Renal cortical epithelial cell (primary cell): ENCODE data around the gene PTOV1. TPM values are rescaled to one million over a fixed set of nuclear protein-coding genes. Genes with fewer than 3 reads are reported as not detected.

Source experiments
- DNase-seq: peaks from one replicate; pipeline ENCODE4 v3.0.0-alpha.2; 2011; ENCODE audit warnings: low read depth
- total RNA-seq: library from RNA; depleted of rRNA; stranded (reverse); fragments of >200 nt; gene quantifications from 2 replicates; pipeline ENCODE4 v1.2.3, GENCODE V29; 2014

Gene PTOV1
- total RNA-seq, 1 donor from 2014 or later, result 106 TPM

DNA sequence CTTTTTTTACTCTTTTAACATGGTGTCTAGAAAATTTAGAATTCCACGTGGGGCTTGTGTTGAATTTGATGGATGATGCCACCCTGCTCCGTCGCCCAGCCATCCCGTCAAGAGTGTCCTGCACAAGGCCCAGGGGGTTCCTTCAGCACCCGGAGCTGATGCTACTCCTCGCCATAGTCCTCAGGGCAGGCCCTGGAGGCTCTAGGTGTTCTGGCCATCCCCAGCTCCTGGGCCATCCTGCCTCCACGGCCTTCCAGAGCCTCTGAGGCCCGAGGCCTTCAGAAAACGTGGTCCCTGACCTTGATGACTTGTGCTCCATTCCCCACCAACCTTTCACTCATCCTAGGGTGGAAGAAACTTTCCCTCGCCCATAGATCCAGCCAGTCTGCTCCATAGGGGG lies 22.9 kb downstream of the PTOV1 start:
- no peak for DNase-seq

DNA sequence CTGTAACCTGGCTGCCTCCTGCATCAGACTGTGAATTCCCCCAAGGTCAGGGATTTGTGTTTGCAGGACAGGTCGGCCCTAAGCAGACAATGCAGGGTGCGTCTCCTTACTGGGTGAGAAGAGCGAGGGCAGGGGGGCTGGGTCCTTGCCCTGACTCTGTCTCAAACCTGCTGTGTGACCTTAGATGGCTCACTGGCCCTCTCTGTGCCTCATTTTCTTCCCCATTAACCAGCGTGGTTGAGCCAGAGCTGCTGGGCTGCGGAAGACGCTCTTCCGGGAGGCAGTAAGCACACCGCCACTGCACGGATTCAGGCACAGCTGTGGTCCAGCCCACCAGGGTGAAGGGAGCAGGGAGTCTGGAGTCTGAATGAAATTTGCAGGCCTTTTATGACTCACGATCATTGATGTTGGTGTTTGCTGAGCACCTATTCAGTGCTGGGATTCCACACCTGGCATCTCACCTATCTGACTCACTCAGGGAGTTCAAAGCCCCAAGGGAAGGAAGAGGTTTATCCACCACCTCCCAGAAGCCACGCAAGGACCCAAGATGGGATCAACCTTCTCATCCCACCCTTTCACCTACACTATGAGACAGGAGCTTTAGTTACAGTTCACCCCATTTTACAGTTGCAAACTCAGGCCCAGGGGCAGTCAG lies 23.7 kb downstream of the PTOV1 start:
- DNase-seq, result no peak

DNA sequence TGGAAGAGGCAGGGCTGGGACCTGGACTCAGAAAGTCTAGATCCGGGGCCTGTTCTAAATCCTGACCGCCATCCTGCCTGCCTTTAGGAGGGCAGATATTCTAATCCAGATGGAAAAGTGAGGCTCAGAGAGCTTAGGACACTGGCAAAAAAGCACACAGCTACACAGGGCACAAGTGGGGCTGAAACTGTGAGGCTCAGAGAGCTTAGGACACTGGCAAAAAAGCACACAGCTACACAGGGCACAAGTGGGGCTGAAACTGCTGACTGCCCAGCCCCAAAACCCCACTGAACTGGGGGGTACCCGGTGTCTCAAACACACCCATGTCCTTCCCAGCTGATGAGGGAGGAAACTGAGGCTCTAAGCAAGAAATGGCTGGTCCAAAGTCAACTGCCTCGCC lies 24.2 kb downstream of the PTOV1 start:
- no peak for DNase-seq

DNA sequence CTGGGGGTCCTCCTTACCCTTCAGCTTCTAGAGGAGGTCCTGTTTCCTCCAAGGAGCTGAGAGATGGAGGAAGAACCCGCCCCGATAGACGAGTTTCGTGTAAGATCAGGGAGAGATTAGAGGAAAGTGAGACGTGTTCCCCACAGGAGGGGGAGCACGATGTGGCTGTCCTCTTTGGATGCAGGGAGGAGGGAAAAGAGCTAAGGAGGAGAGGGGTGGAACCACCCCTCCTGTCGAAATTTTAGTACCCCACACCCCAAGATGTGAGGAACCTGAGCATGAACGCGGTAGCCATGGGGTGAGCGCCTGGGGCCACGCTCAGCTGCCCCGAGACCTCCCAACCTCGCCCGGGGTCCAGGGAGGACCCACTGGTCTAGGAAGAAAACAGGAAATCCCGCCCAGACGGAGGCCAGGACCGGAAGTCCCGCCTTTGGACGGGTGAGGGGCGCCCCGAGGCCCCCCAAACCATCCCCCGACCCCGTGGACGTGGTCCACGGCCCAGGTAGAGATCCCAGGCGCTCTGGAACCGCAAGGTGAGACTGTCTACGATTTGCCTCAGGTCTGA lies 25.0 kb downstream of the PTOV1 start:
- DNase-seq, result no peak

DNA sequence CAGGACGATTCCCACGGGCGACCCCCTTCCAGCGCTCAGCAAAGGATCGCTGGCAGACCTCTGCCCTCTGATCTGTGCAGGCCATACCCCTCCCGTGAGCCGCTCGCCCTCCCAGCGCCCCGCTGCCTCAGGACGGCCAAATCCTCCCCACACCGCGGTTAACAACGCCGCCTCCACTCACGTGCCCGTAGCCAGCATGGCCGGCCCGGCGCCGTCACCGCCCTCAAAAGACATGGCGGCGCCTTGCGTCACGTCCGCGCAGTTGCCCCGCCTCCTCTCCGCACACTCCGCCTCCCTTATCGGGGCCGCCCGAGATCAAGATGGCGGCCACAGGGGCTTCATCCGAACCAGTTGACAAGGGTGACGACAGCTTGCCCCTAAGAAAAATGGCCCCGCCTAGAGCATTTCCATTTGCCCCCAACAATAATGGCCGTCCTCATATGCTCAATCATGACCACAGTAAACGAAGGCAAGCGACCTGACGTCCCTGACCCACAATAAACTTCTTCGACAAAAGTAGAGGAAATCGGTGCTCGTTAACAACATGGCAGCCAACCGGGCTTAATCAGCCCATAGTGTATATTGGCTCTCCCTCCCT lies 25.6 kb downstream of the PTOV1 start:
- DNase-seq, result peak; percentile 95

DNA sequence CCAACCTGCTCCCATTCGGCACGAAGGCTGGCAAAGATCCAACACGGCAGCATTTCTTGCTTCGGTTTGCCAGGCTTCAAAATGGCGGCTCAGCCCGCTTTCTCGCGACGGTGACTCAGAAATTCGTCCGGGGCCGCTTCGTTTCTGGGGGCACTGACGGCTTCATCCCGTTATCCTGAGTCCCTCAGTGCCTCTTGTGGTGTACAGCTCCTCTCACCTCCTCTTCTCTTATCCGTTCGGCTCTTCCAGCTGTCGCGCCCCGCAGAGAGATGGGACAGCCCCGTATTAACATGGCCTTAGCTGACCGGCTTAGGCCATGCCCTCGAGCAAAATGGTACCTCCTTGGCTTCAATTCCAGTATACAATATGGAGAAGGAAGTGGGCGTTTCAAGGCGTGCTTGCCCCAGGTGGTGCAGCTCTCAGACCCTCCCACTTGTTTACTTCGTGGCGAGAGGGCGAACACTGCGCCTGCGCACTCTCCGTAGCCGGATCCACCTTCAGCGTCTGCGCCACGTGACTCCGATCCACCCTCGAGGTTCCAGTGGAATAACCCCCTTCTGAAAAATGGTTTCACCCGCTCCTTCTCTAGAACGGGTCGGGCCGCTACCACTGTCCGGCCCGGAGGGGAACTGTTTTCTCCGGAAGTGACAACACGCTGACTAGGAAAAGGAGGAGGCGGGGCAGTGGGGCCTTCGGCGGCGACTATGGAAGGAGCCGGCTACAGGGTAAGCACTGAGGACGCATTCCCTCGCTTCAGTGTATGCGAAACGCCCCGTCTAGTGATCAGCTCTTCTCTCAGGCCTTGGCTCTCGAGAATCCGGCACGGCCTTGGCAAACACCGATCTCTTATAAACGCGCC lies 26.3 kb downstream of the PTOV1 start, which contains the start of the genes AKT1S1 and TBC1D17:
AKT1S1 (minus strand) TSS at position 336 of the 859 bp plus-strand sequence. CDS start 4,060 bp downstream, outside the sequence.
TBC1D17 (plus strand) TSS at position 683 of the 859 bp plus-strand sequence; CDS start at position 705, 22 bp downstream.
- DNase-seq, result peak; percentile 99

DNA sequence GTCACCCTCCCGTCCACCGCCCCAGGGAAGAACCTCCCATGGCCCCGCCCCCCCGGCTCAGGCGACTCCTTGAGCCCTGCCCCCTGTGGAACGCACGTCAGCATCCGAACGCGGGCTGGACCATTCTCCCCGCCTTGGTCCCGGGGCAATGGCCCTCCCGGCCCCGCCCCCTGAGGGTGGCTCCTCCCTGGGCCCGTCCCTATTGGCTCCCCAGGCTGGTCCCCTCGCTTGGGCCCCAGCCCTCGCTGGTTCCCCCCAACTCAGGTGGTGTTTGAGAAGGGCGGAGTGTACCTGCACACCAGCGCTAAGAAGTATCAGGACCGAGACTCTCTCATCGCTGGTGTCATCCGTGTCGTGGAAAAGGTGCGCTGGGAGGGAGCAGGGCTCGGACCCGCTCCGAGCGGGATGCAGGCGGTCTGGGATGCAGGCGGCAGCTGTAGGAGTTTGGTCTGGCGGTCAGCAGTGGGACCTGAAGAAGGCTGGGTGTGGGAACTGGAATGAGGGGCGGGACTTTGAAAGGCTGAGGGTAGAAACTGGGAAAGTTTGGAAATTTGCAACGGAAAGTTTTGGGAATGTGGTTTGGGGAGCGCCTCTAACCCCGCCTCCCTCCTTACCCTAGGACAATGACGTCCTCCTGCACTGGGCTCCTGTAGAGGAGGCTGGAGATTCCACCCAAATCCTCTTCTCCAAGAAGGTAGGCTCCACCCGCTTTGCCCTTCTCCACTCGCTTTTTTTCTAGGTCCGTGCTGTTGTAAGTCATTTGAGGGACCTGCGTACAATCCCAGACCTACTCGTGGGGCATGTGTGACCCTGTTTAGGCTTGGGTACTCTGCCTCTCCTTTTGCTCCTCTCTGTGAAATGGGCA lies 27.2 kb downstream of the PTOV1 start:
- peak; percentile 87 for DNase-seq

DNA sequence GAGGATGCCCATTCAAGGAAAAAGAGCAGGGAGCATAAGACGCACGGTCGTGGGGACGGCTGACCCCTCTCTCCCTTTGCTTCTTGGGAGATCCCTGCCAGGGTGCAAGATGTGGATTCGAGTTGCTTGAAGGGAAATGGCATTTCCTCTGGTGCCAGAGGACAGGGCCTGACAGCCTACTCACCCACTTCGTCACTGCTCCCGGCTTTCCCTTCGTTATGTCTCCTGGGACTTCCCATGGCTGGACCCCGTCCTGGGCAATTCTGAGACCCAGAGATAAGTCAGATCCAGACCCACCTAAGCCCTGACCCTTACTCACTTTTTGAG lies 27.7 kb downstream of the PTOV1 start:
- no peak for DNase-seq

DNA sequence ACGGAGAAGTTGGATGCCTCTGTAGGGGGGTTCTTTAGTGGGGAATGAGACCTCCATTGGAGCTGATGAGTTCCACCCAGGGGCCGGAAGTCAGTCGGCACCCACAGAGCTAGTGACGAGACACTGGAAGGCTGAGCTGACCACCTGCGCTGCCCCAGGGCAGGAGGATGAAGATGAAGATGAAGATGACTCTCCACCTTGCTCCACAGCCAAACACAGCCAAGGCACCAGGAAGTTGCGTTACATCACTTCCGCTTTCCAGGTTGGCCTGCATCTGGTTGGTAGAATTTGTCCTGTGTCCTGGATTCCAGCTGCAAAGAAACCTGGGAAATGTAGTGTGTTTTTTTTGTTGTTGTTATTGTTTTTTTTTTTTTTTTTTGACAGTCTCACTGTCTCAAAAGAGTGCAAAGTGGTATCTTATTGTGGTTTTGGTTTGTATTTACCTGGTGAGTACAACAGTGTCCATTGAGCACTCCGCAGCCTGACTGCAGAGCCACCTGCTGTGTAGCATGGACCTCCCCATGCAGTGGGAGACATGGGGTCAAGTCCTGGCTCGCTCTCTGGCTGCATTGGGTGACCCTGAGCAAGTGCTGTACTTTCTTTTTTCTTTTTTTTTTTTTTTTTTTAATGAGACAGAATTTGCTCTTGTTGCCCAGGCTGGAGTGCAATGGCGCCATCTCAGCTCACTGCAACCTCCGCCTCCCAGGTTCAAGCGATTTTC lies 28.4 kb downstream of the PTOV1 start:
- no peak for DNase-seq

DNA sequence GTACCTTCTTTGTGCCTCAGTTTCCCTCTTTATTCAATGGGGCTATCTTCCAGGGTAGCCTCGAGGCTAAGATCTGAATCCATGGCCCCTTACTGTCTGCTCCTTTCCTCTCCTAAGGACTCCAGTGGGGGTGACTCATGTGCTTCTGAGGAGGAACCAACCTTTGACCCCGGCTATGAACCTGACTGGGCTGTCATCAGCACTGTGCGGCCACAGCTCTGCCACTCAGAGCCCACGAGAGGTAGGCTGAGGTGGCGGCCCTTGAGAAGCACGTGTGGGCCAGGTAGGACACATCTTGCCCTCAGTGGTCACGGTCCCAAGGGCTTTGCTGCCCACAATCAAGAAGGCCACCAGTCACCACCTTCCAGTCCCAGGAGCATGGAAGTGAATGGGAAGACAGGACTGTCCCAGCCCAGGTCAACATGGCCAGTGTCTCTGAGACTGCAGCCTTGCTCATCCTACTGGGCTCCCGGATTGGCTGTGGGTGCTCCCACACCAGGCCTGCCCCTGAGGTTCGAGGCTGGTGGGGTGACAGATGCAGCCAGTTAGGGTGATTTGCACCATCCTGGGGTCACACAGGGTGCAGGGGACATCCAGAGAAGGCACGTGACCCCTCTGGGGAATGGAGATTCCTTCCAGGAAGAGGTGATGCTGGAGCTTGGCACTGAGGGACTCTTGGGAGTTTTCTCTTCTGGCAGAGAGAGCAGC lies 29.4 kb downstream of the PTOV1 start:
- no peak for DNase-seq

DNA sequence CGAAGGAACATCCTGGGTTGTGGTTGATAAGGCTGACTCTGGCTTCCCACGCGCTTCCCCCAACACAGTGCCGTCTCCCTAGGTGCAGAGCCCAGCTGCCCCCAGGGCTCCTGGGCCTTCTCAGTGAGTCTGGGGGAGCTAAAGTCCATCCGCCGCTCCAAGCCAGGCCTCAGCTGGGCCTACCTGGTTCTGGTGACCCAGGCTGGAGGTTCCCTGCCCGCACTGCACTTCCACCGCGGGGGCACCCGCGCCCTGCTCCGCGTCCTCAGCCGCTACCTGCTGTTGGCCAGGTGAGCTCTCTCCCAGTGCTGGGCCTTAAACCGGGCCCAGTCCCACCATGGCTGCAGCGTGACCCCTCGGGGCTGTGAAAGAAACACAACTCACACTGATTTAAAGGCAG lies 30.2 kb downstream of the PTOV1 start:
- DNase-seq, result no peak

DNA sequence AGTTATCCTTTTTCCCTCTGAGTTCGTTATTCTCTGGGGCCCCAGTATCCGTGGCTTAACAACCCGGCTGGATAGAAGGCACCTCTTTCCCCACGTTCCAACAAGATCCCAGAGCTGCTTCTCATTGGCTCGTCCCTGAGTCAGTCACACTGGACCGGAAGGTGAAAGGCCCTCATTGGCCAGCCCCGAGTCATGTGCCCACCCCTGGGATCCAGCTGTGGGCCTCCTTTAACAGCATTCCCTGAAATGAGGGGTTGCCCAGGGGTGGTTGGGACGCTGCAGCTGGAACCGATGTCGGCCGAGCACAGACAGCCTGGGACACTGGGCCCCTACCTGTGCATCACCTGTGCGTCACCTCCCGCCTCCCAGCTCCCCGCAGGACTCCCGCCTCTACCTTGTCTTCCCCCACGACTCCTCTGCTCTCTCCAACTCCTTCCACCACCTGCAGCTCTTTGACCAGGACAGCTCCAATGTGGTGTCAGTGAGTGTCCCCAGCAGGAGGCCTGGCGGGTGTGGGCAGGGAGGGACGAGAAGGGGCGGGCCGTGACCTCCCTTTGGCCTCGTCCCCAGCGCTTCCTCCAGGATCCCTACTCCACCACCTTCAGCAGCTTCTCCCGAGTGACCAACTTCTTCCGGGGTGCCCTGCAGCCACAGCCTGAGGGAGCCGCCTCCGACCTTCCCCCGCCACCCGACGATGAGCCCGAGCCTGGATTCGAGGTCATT lies 30.9 kb downstream of the PTOV1 start:
- no peak for DNase-seq

DNA sequence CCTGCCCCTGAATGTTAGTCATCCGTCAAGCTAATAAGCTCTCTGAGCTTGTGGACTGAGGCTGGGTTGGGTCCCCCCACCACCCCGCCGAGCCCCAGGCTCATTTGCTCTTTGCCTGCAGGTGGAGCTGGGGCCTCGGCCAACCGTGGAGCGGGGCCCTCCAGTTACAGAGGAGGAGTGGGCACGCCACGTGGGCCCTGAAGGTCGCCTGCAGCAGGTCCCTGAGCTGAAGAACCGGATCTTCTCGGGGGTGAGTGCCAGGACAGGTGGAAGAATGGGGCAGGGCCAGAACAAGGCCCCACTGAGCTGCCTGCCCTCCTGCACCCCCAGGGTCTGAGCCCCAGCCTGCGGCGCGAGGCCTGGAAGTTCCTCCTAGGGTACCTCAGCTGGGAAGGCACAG lies 31.7 kb downstream of the PTOV1 start:
- no peak for DNase-seq

DNA sequence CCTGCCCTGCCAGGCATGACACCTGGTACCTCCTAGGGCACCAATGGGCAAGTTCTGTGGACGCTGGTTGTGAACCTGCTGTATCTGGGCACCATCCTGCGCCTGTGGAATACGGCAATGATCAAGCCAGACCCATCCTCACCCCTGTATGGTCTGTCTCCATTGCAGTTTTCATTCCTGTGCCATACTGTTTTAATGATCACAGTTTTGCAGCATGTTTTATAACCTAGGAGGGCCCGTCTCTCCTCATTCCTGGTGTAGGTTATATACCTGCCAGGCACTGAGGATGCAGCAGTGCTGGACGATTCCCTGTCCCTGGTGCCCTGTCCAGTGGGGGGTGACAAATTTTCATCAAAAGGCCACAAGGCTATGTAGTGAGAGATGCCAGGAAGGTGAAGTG lies 32.1 kb downstream of the PTOV1 start:
- DNase-seq, result no peak

DNA sequence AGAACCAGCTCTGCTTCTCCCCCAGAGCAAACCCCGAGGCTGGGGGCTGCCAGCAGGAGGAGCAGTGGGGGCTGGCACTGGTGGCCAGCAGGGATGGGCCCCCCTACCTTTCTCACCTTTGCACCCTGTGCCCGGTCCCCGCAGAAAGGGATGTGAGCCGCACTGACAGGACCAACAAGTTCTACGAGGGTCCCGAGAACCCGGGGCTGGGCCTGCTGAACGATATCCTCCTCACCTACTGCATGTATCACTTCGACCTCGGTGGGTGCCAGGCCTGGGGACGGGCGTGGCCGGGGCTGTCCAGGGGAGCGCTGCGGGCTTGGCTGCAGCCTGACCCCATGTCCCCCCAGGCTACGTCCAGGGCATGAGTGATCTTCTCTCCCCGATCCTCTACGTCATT lies 33.1 kb downstream of the PTOV1 start:
- DNase-seq, result no peak

DNA sequence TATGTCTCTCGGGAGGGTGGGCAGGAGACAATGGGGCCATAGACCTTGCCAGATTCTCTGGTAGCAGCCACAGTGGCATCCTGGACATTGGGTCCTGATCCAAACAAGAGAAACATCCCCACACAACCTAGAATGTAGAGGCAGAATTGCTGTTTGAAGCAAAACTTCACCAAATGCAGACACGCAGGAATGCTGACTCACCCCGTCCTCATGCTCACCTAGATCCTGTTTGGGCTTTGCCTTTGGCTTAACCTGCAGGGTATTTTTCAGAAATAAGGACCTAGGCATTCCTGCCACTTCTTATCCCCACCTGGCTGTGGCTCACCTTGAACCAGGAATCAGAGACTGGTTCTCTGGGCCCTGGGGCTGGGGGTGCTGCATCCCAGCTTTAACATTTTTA lies 33.8 kb downstream of the PTOV1 start:
- DNase-seq, result no peak

DNA sequence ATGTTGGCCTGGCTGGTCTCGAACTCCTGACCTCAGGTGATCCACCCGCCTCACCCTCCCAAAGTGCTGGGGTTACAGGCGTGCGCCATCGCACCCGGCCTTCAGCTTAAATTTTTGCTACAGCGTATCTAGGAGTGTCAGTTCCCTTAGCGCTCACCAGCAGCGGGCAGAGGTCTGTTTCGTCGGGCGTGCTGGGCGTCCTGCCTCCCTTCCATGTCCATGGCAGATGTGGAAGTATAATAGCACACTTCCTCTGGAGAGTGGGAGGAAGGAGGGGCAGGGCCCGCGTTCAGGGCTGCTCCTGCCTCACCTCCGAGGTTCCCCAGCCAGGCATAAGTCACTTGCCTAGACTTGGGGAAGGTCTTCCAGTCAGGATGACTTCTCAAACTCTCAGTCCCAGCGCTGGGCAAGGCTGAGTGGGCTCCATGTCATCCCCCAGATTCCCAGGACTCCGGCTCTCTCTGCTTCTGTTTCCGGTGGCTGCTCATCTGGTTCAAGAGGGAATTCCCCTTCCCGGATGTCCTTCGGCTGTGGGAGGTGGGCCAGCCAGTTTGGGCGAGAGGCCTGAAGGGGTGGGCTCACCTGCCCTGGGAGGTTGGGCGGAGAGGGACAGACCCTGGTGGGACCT lies 36.2 kb downstream of the PTOV1 start:
- no peak for DNase-seq

DNA sequence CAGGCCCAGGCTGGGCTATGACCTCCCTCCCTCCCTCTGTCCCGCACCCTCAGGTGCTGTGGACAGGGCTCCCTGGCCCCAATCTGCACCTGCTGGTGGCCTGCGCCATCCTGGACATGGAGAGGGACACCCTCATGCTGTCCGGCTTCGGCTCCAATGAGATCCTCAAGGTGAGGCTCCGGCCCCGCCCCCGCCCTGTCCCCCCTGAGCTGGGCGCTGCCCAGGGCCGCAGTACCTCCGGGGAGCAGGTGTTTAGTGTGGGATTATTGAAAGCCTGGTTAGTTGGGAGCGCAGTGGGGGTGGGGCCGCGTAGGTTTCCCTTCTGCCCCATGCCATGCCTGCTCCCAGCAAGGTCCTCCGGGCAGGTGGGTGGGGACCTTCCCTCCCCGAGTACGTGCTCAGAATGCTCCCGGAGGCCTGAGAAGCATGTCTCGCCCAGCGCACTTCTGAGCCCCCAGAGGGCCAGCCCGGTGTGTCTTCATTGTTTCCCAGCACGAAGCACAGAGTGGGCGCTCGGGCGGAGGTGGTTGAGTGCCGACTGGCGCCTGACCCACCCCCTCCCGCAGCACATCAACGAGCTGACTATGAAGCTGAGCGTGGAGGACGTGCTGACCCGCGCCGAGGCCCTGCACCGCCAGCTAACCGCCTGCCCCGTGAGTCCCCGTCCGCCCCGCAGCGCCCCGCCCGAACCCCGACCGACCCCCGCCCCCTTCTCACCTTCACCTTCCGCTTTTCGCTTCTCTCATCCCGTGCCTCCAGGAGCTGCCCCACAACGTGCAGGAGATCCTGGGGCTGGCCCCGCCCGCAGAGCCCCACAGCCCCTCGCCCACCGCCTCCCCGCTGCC lies 36.9 kb downstream of the PTOV1 start:
- no peak for DNase-seq
